B cell (primary cell): ENCODE data around the gene MAP2K5.

Experiments
- EZH2 ChIP-seq: IDR thresholded peaks from 2 replicates; pipeline ENCODE4 v1.6.1; 2012; ENCODE audit warnings: borderline replicate concordance, low read depth, mild to moderate bottlenecking, moderate library complexity, low read length; ENCODE audit not compliant: insufficient read depth, poor library complexity, severe bottlenecking
- TF ChIP-seq, protein P1 (sequence below): fragments of 200-600 bp; IDR thresholded peaks from one replicate; pipeline ENCODE4 v1.8.0; 2022; ENCODE audit warnings: antibody characterized with exemption, mild to moderate bottlenecking

DNA sequence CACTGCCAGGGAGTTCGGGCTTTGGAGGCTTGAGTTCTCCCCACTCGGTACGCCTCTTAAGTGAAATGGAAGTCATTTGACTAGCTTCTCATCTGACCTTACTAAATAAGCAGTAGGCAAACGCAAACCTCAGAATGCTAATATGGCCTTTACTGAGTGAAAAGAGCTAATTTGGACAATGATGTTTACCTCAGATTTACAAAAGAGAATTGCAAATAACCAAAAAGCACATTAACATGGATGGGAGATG lies 298.9 kb downstream of the MAP2K5 start:
- TF ChIP-seq, protein P1, sequence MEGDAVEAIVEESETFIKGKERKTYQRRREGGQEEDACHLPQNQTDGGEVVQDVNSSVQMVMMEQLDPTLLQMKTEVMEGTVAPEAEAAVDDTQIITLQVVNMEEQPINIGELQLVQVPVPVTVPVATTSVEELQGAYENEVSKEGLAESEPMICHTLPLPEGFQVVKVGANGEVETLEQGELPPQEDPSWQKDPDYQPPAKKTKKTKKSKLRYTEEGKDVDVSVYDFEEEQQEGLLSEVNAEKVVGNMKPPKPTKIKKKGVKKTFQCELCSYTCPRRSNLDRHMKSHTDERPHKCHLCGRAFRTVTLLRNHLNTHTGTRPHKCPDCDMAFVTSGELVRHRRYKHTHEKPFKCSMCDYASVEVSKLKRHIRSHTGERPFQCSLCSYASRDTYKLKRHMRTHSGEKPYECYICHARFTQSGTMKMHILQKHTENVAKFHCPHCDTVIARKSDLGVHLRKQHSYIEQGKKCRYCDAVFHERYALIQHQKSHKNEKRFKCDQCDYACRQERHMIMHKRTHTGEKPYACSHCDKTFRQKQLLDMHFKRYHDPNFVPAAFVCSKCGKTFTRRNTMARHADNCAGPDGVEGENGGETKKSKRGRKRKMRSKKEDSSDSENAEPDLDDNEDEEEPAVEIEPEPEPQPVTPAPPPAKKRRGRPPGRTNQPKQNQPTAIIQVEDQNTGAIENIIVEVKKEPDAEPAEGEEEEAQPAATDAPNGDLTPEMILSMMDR: no peak
- no peak for TF ChIP-seq EZH2
